Neural progenitor cell (in vitro differentiated cells): ENCODE measurements around the gene AK4.

Source experiments
- EZH2 ChIP-seq: fragments of 200-600 bp; sonication (generic); IDR thresholded peaks from 2 replicates; pipeline ENCODE4 v1.6.1; 2017; ENCODE audit warnings: antibody characterized with exemption, mild to moderate bottlenecking, moderate library complexity
- EZH2phosphoT487 ChIP-seq: fragments of 200-600 bp; sonication (generic); IDR thresholded peaks from 2 replicates; pipeline ENCODE4 v1.6.1; 2017; ENCODE audit warnings: antibody characterized with exemption
- TF ChIP-seq, protein P1 (sequence below): fragments of 200-600 bp; sonication (generic); IDR thresholded peaks from 2 replicates; pipeline ENCODE4 v1.5.1; 2017; ENCODE audit warnings: antibody characterized with exemption, mild to moderate bottlenecking

DNA sequence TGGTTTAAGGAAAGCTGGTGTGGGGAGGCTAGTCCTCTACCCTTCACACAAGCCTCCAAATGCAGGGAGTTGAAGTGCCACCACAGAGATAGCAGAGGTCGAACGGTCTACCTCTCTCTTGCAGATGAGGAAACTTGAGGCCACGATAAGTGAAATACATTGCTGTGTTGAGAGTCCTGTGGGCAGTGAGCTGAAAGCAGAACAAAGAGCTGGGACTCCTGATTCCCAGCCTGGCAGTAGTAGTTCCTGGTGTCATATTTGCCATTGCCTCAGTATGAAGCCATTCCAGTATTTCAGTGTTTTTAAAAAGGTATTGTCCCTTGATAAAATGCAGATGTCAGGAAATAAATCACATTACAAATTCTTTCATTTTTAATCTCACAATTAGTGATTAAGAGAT is 28.6 kb downstream of the AK4 start:
- TF ChIP-seq, protein P1, sequence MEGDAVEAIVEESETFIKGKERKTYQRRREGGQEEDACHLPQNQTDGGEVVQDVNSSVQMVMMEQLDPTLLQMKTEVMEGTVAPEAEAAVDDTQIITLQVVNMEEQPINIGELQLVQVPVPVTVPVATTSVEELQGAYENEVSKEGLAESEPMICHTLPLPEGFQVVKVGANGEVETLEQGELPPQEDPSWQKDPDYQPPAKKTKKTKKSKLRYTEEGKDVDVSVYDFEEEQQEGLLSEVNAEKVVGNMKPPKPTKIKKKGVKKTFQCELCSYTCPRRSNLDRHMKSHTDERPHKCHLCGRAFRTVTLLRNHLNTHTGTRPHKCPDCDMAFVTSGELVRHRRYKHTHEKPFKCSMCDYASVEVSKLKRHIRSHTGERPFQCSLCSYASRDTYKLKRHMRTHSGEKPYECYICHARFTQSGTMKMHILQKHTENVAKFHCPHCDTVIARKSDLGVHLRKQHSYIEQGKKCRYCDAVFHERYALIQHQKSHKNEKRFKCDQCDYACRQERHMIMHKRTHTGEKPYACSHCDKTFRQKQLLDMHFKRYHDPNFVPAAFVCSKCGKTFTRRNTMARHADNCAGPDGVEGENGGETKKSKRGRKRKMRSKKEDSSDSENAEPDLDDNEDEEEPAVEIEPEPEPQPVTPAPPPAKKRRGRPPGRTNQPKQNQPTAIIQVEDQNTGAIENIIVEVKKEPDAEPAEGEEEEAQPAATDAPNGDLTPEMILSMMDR: no peak
- TF ChIP-seq EZH2phosphoT487: no peak
- no peak for TF ChIP-seq EZH2
